Panc1 (cell line): ENCODE results near the gene CSNK1G1. TPM values are rescaled to one million over a fixed set of nuclear protein-coding genes. Genes with fewer than 3 reads are reported as not detected.

ENCODE experiments used
- ATAC-seq: fragments of 200-7000 bp; cut with Tn5 transposase; 2 replicates; pipeline ENCODE4 v1.9.1; 2020; ENCODE audit warnings: mild to moderate bottlenecking, moderate library complexity
- BruUV-seq: library from RNA; stranded (reverse); fragments of 400-500 nt; replicated peaks from 2 replicates; lab custom pipeline; 2021; lab: Mats Ljungman, UMichigan
- CTCF ChIA-PET: fragments of 300-600 bp; sonication (Branson Sonifier 250); formaldehyde crosslinking; loops from one replicate; lab custom pipeline; 2022; ENCODE audit warnings: antibody characterized with exemption; lab: Charles Lee
- POLR2A ChIA-PET: fragments of 300-600 bp; sonication (Branson Sonifier 250); formaldehyde crosslinking; loops from one replicate; lab custom pipeline; 2022; ENCODE audit warnings: antibody characterized with exemption; lab: Charles Lee
- DNase-seq: peaks from one replicate; pipeline ENCODE4 v3.0.0-alpha.2; 2010; ENCODE audit warnings: low read depth, low spot score
- H3K27ac ChIP-seq: 2 replicates; pipeline ENCODE4 v1.5.1; 2011; ENCODE audit warnings: mild to moderate bottlenecking, low read length, inconsistent platforms
- H3K27me3 ChIP-seq: fragments of 200-500 bp; sonication (Bioruptor generic); 2 replicates; pipeline ENCODE4 v1.6.0; 2014; ENCODE audit warnings: low read length, inconsistent platforms; ENCODE audit not compliant: control insufficient read depth, insufficient read depth
- H3K36me3 ChIP-seq: fragments of 200-500 bp; sonication (Bioruptor generic); 2 replicates; pipeline ENCODE4 v1.5.1; 2014; ENCODE audit warnings: inconsistent platforms, mild to moderate bottlenecking, low read length, moderate library complexity; ENCODE audit not compliant: control insufficient read depth, insufficient read depth
- H3K4me1 ChIP-seq: 2 replicates; pipeline ENCODE4 v1.5.1; 2011; ENCODE audit warnings: inconsistent platforms, mild to moderate bottlenecking, low read length, moderate library complexity; ENCODE audit not compliant: control insufficient read depth, insufficient read depth
- H3K4me3 ChIP-seq, 2 experiments: 2 replicates each; pipeline ENCODE4 v1.5.1; 2011 to 2012; ENCODE audit warnings: low read depth in 2 of 2, low read length in 2 of 2, mild to moderate bottlenecking in 2 of 2, inconsistent platforms in 1 of 2, moderate library complexity in 1 of 2
- H3K9me3 ChIP-seq: fragments of 200-500 bp; sonication (Bioruptor generic); 2 replicates; pipeline ENCODE4 v1.5.1; 2014; ENCODE audit warnings: low read depth, mild to moderate bottlenecking, inconsistent platforms, low read length, moderate library complexity; ENCODE audit not compliant: control insufficient read depth, insufficient read depth
- POLR2AphosphoS5 ChIP-seq: IDR thresholded peaks from 2 replicates; pipeline ENCODE4 v1.6.1; 2012; ENCODE audit warnings: mild to moderate bottlenecking, low read depth, low read length, moderate library complexity
- SIN3A ChIP-seq: IDR thresholded peaks from 2 replicates; pipeline ENCODE4 v1.6.1; 2012; ENCODE audit warnings: low read depth, mild to moderate bottlenecking, low read length, moderate library complexity, borderline replicate concordance; ENCODE audit not compliant: insufficient read depth
- TCF7L2 ChIP-seq: IDR thresholded peaks from 2 replicates; pipeline ENCODE4 v1.6.1; 2011; ENCODE audit warnings: mild to moderate bottlenecking, low read depth, low read length, inconsistent platforms
- in situ Hi-C: cut with HindIII; loops from 2 replicates; pipeline ENCODE4 v1.10.0; 2016; ENCODE audit warnings: low sequenced_read_pairs, low pct_unique_long_range_greater_than_20kb
- intact Hi-C: fragments of 100-400 bp; cut with micrococcal nuclease; formaldehyde crosslinking; loops from one replicate; pipeline ENCODE4 v1.10.0; 2022; ENCODE audit not compliant: unreplicated experiment
- total RNA-seq: library from RNA; stranded (reverse); gene quantifications from one replicate; pipeline ENCODE4 v1.2.1, GENCODE V29; 2021; ENCODE audit not compliant: unreplicated experiment
- TF ChIP-seq, protein P1 (sequence below): fragments of 450-650 bp; IDR thresholded peaks from 2 replicates; pipeline ENCODE4 v1.5.1; 2017; ENCODE audit warnings: mild to moderate bottlenecking
- TF ChIP-seq, protein P2 (sequence below), 2 experiments: IDR thresholded peaks; 2 replicates each; pipeline ENCODE4 v1.6.1; 2011 to 2012; ENCODE audit warnings: low read depth in 2 of 2, control low read depth in 1 of 2, low read length in 1 of 2, mild to moderate bottlenecking in 1 of 2, moderate library complexity in 1 of 2; ENCODE audit not compliant: insufficient read depth in 1 of 2

Gene CSNK1G1
- total RNA-seq, 1 experiment from 2014 or later, result 22.8 TPM

DNA sequence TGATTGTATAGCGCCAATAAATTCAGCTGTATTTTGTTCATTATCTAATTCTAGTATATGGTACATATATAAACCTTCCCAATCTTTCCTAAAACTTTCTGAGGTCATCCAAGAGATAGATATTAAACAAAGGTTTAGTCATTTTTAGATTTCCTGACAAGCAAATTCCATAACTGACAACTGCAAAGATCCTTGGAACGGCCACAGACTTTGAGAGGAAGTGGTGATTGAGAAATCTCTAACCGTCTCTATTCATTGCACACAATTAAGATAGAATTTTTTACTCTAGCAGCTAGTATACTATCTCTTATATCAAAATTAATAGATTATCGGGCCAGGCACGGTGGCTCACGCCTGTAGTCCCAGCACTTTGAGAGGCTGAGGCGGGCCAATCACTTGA, 4.7 kb downstream of the CSNK1G1 start:
- CTCF ChIA-PET, result no interaction called here
- Histone ChIP-seq H3K4me3 (no peak overlapping the region), H3K36me3 (no peaks in the 10 kb centered on the region), H3K9me3 (no peaks in the 10 kb centered on the region), H3K27me3 (no peaks in the 10 kb centered on the region), H3K27ac (no peak overlapping the region), H3K4me1 (peaks cover 5% of the 10 kb centered on the region; the same call in 1 of the 2 replicates)
- in situ Hi-C loops, result no loop called here
- DNase-seq (no peak), ATAC-seq (no peak)
- intact Hi-C loops, result no loop called here
- POLR2A ChIA-PET, result no interaction called here
- no TSS peak for BruUV-seq
- TF ChIP-seq SIN3A (no peak), POLR2AphosphoS5 (no peak), TCF7L2 (no peak)
- TF ChIP-seq, protein P1, sequence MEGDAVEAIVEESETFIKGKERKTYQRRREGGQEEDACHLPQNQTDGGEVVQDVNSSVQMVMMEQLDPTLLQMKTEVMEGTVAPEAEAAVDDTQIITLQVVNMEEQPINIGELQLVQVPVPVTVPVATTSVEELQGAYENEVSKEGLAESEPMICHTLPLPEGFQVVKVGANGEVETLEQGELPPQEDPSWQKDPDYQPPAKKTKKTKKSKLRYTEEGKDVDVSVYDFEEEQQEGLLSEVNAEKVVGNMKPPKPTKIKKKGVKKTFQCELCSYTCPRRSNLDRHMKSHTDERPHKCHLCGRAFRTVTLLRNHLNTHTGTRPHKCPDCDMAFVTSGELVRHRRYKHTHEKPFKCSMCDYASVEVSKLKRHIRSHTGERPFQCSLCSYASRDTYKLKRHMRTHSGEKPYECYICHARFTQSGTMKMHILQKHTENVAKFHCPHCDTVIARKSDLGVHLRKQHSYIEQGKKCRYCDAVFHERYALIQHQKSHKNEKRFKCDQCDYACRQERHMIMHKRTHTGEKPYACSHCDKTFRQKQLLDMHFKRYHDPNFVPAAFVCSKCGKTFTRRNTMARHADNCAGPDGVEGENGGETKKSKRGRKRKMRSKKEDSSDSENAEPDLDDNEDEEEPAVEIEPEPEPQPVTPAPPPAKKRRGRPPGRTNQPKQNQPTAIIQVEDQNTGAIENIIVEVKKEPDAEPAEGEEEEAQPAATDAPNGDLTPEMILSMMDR, result no peak
- TF ChIP-seq, protein P2, sequence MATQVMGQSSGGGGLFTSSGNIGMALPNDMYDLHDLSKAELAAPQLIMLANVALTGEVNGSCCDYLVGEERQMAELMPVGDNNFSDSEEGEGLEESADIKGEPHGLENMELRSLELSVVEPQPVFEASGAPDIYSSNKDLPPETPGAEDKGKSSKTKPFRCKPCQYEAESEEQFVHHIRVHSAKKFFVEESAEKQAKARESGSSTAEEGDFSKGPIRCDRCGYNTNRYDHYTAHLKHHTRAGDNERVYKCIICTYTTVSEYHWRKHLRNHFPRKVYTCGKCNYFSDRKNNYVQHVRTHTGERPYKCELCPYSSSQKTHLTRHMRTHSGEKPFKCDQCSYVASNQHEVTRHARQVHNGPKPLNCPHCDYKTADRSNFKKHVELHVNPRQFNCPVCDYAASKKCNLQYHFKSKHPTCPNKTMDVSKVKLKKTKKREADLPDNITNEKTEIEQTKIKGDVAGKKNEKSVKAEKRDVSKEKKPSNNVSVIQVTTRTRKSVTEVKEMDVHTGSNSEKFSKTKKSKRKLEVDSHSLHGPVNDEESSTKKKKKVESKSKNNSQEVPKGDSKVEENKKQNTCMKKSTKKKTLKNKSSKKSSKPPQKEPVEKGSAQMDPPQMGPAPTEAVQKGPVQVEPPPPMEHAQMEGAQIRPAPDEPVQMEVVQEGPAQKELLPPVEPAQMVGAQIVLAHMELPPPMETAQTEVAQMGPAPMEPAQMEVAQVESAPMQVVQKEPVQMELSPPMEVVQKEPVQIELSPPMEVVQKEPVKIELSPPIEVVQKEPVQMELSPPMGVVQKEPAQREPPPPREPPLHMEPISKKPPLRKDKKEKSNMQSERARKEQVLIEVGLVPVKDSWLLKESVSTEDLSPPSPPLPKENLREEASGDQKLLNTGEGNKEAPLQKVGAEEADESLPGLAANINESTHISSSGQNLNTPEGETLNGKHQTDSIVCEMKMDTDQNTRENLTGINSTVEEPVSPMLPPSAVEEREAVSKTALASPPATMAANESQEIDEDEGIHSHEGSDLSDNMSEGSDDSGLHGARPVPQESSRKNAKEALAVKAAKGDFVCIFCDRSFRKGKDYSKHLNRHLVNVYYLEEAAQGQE (IDR thresholded peaks at IDR 0.05; ENCODE audit: insufficient read depth in 1 of 2, low read depth in 2 of 2, low read length in 1 of 2), result no peak

DNA sequence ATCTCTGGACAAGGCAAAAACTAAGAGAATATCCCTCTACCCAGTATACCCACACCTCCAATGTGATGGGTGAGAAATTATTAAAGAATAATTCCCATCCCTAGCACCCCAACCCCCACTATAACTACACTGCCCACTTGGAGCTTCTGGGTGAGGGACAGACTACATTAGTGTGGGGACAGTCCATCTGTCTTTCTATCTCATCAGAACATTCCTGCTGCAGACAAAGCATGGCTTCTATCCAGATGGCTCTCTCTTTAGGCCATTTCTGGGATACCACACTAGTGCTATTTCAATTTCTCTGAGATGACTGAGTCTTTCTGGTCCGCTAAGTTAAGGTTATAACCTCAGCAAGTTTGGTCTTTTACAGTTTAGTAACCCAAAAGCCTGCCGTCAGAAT, 6.6 kb downstream of the CSNK1G1 start:
- no TSS peak for BruUV-seq
- in situ Hi-C loops, result no loop called here
- no peak for DNase-seq
- H3K27me3 ChIP-seq, result no peaks in the 10 kb centered on the region
- no peaks in the 10 kb centered on the region for H3K9me3 ChIP-seq
- peaks cover 8% of the 10 kb centered on the region; the same call in 1 of the 2 replicates for H3K4me1 ChIP-seq
- TF ChIP-seq POLR2AphosphoS5, result no peak
- TF ChIP-seq, protein P1, result no peak
- TF ChIP-seq, protein P2 (IDR thresholded peaks at IDR 0.05; ENCODE audit: insufficient read depth in 1 of 2, low read depth in 2 of 2, low read length in 1 of 2), result no peak
- no peak for TF ChIP-seq TCF7L2
- ChIA-PET POLR2A (interaction anchor here (0.6 kb wide), 1 partner anchor 86 kb away, joined by 9 read pairs; no protein-coding TSS in a partner anchor), CTCF (interaction anchor here (0.7 kb wide), 1 partner anchor 8 kb away, joined by 8 read pairs; no protein-coding TSS in a partner anchor)
- no peaks in the 10 kb centered on the region for H3K36me3 ChIP-seq
- H3K27ac ChIP-seq, result no peak overlapping the region
- H3K4me3 ChIP-seq, result no peak overlapping the region
- intact Hi-C loops, result no loop called here
- no peak for ATAC-seq
